AG10803 (cell line): ENCODE results near the gene SLC17A5.
"Not testable (repeated sequence)": the region's sequence is repeated elsewhere in the genome, so short reads cannot be mapped to it uniquely, and the experiment has no call there.

Experiments used
- DNase-seq: peaks from one replicate; pipeline ENCODE4 v3.0.0; 2010; ENCODE audit warnings: low read depth
- H3K4me3 ChIP-seq: 2 replicates; pipeline ENCODE4 v1.5.1; 2011; ENCODE audit warnings: mild to moderate bottlenecking, low read length, control low read depth
- TF ChIP-seq, protein P1 (sequence below): conservative IDR thresholded peaks from 2 replicates; pipeline ENCODE4 v1.5.1; 2011; ENCODE audit warnings: mild to moderate bottlenecking, low read length, control low read depth, inconsistent platforms

Gene SLC17A5

DNA sequence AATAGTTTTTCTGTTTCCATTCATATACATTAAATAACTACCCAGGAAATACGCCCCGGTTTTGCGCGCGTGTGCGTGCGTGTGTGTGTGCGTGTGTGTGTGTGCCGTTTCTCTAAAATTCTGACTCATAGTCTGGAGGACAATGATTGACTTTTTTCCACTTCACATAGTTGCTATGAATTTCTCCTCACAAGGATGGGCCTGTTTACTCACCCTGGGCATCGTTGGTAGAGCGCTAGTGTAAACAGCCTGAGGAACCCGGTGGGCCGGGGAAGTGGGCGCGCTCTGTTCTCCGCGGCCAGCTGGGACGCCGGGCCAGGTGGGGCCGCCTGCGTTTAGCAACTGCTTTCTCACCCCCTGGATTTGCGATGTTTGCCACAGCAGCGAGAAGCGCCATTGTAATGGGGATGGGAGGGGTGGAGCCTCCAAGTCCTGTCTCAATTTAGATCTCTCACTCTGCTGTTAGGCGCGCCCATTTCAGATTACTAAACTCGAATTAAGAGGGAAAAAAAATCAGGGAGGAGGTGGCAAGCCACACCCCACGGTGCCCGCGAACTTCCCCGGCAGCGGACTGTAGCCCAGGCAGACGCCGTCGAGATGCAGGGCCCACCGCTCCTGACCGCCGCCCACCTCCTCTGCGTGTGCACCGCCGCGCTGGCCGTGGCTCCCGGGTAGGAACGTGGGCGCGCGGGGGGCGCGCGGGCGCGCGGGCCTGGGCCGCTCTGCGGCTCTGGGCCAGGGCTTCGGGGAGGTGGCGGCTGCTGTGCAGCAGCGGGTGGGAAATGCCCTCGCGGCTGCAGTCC, 42.0 kb upstream of the SLC17A5 start, which contains the start of gene CD109:
TSS of gene CD109 (plus strand) at position 585 of the 803 bp plus-strand sequence. CDS start at position 598, 13 bp downstream.
- DNase-seq = peak; percentile 81
- TF ChIP-seq, protein P1, sequence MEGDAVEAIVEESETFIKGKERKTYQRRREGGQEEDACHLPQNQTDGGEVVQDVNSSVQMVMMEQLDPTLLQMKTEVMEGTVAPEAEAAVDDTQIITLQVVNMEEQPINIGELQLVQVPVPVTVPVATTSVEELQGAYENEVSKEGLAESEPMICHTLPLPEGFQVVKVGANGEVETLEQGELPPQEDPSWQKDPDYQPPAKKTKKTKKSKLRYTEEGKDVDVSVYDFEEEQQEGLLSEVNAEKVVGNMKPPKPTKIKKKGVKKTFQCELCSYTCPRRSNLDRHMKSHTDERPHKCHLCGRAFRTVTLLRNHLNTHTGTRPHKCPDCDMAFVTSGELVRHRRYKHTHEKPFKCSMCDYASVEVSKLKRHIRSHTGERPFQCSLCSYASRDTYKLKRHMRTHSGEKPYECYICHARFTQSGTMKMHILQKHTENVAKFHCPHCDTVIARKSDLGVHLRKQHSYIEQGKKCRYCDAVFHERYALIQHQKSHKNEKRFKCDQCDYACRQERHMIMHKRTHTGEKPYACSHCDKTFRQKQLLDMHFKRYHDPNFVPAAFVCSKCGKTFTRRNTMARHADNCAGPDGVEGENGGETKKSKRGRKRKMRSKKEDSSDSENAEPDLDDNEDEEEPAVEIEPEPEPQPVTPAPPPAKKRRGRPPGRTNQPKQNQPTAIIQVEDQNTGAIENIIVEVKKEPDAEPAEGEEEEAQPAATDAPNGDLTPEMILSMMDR = no peak

DNA sequence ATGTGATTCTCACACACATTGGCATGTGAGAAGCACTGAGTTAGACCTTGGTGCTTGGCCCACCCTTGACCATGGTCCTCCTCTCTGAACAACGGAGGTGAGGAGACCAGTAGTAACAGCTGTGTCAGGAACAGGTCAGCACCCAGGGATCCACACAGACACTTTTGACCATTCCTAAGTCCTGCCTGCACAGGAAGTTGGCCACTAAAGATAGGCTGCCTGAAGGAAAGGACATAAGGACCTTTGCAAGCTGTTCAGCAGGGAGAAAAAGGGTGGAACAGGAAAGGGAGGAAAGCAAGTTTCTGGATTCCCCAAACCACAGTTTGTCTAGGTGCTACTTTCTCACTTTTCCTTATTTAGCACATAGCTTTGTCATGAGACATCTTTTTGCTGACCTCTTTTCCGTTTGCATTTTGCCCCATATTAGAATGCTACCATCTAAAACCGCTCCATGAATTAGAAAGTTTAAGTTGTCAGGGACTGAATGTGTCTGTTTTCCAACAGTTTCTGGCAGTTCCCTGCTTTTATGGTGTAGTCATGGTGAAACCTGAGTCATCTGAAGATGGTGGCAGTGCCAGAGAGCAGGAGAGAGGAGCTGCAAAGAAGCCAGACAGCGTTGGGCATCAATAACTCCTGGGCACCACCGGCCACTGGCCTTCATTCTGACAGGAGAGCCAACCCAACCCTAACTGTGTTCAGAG, 41.1 kb upstream of the SLC17A5 start:
- TF ChIP-seq, protein P1 = no peak
- peak; percentile 71 for DNase-seq
- H3K4me3 ChIP-seq = peak overlapping the region; percentile 78

More for the DNA sequence above, 42.0 kb upstream of the SLC17A5 start, which contains the start of gene CD109:
- peak within 1 kb of the TSS; percentile 78 for H3K4me3 ChIP-seq

DNA sequence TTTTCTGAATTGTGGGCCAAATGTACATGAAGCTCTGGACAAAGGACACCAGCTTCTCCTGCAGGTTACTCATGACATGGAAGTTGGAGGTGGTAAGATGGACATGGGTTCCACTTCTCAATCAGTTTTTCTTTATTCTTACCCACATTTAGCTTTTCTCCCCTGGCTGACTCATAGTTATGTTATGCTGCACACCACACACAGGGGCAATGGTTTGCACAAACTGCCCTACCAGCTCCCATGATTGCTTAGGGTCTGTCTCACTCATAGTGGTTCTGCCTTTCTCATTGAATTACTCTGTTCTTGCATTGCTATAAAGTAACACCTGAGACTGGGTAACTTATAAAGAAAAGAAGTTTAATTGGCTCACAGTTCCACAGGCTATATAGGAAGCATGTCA, 37.7 kb upstream of the SLC17A5 start:
- DNase-seq = no peak
- TF ChIP-seq, protein P1 = no peak
- H3K4me3 ChIP-seq = no peak overlapping the region

DNA sequence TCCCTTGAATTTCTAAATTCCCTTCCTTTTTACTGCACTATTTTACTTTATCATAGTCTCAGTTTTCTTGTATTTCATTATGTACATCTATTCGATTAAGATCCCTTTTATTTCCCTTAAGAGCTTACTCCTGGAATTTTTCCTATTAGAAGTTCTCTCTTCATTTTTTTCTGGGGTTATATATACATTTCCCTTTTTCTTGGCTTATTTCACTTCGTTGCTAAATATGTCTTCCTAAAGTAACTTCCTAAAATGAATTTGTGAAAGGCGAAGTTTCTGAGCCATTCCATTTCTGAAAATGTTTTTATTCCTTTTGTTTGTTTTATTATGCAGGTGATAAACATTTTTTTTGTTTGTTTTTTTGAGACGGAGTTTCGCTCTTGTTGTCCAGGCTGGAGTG, 36.3 kb upstream of the SLC17A5 start:
- no peak overlapping the region for H3K4me3 ChIP-seq
- no peak for DNase-seq
- TF ChIP-seq, protein P1 = no peak

DNA sequence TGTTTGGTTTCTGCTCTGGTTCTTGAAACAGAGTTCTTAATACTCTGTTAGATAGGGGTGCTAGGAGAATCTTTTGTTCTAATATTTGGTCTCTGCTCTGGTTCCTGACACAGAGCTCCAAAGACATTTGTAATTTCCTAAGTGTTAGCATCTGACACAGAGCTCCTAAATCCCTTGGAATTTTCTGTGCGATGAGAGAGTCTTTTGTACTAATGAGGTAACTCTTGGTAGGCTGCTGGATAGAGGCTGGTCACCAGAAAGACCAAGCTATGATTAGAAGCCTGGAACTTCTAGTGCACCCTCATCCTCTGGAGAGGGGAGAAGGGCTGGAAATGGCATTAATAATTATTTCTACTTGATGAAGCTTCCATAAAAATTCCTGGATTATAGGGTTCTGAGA, 34.6 kb upstream of the SLC17A5 start:
- DNase-seq = no peak
- TF ChIP-seq, protein P1 = no peak
- H3K4me3 ChIP-seq = no peak overlapping the region

DNA sequence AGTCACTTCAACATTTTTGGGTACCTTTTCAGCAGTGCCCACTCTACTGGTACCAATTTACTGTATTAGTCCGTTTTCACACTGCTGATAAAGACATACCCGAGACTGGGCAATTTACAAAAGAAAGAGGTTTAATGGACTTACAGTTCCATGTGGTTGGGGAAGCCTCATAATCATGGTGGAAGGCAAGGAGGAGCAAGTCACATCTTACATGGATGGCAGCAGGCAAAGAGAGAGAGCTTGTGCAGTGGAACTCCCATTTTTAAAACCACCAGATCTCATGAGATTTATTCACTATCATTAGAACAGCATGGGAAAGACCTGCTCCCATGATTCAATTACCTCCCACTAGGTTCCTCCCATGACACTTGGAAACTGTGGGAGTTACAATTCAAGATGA, 29.8 kb upstream of the SLC17A5 start:
- DNase-seq, H3K4me3 ChIP-seq: not testable (repeated sequence)

DNA sequence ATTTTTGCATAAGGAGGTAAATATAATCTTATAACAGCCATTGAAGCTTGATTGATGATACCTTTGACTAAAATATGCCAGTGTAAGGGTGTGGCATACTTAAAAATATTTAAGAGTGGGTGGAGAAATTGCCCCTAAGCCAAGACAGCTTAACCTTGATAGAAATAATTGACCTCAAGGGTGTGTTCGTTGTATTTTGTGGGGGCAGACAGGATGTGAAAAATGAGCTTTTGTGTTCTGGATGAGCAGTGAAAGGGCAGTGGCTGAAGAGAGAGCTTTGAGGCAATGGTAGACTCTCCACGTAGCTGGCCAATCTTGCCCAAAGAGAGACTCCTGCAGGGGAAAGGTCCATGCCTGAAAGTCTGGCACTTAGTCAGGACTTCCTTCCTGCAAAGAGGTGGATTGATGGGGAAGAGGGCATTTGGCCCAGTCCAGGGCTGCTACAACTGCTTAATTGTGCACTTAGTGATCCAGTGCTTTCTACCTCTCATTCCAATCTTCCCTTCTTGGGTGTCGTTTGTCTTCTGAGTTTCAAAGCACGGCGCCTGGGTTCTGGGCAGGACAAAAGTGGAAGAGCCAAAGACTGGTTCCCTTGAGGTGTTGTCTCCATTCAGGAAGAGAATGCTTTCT, 26.6 kb upstream of the SLC17A5 start:
- TF ChIP-seq, protein P1 = no peak
- DNase-seq = no peak
- H3K4me3 ChIP-seq = no peak overlapping the region

DNA sequence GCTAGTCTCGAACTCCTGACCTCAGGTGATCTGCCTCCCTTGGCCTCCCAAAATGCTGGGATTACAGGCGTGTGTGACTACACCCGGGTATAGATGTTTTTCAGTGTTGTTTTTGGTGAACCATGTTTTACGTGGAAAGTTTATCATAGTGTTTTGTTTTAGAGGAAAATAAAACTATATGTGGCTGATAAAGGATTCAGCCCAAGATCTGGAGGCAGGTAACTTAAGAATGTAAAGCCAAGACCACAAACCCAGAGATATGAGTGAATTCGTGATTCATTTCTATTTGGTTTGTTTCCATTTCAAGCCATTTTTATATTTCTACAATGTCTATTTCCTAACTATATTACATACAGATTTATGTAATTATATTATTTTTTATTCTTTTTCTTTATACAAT, 26.1 kb upstream of the SLC17A5 start:
- H3K4me3 ChIP-seq, DNase-seq: not testable (repeated sequence)
